Subcutaneous adipose tissue (tissue), 4 donors: ENCODE measurements around the gene KRT37. TPM values are rescaled to one million over a fixed set of nuclear protein-coding genes. Genes with fewer than 3 reads are reported as not detected.
"Not testable (repeated sequence)": the region's sequence is repeated elsewhere in the genome, so short reads cannot be mapped to it uniquely, and the experiment has no call there.

ENCODE experiments used
- small RNA-seq: library from RNA; depleted of rRNA; stranded (forward); fragments of <200 nt; gene quantifications from one replicate; pipeline ENCODE3, GENCODE V24; 2016
- total RNA-seq, 4 donors: library from RNA; depleted of rRNA; stranded (reverse); fragments of >200 nt; gene quantifications; one replicate each; pipeline ENCODE4 v1.1.0, GENCODE V29; 2016
- TF ChIP-seq, protein P1 (sequence below): fragments of 450-650 bp; IDR thresholded peaks from one replicate; pipeline ENCODE4 v1.5.1; 2016; ENCODE audit warnings: low read depth, mild to moderate bottlenecking, control low read depth, antibody characterized with exemption, moderate library complexity

KRT37 gene
- total RNA-seq, 4 donors from 2014 or later: not detected

DNA sequence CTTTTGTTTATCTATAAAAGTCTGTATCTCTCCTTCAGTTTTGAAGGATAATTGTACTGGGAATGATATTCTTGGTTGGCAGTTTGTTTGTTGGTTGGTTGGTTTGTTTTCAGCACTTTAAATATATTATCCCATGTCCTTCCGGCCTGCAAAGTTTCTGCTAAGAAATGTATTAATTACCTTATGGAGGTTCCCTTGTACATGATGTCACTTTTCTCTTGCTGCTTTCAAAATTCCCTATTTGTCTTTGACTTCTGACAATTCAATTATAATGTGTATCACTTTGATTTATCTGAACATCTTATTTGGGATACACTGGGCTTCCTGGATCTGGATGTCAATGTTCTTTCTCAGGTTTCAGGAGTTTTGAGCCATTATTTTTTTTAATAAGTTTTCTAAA lies 38.2 kb downstream of the KRT37 start:
- TF ChIP-seq, protein P1, sequence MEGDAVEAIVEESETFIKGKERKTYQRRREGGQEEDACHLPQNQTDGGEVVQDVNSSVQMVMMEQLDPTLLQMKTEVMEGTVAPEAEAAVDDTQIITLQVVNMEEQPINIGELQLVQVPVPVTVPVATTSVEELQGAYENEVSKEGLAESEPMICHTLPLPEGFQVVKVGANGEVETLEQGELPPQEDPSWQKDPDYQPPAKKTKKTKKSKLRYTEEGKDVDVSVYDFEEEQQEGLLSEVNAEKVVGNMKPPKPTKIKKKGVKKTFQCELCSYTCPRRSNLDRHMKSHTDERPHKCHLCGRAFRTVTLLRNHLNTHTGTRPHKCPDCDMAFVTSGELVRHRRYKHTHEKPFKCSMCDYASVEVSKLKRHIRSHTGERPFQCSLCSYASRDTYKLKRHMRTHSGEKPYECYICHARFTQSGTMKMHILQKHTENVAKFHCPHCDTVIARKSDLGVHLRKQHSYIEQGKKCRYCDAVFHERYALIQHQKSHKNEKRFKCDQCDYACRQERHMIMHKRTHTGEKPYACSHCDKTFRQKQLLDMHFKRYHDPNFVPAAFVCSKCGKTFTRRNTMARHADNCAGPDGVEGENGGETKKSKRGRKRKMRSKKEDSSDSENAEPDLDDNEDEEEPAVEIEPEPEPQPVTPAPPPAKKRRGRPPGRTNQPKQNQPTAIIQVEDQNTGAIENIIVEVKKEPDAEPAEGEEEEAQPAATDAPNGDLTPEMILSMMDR: no peak

DNA sequence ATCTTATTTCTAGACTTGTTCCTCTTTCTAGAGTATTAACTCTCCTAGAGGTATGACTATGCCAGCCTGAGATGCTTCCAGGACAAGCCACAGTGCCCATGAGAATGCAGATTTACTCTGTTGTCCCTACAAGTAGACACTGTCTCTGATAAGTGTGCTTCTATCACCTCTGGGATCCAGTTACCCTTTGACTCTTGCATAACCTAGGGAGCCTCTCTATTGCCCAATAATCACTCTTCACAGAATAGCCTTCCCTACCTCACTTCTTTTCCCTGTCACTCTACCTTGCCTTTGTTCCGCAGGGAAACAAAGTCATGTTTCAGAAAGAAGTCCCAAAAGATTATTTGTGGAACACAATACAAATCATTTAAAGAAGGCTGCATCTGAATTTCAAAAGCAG lies 40.7 kb downstream of the KRT37 start:
- TF ChIP-seq, protein P1: no peak

DNA sequence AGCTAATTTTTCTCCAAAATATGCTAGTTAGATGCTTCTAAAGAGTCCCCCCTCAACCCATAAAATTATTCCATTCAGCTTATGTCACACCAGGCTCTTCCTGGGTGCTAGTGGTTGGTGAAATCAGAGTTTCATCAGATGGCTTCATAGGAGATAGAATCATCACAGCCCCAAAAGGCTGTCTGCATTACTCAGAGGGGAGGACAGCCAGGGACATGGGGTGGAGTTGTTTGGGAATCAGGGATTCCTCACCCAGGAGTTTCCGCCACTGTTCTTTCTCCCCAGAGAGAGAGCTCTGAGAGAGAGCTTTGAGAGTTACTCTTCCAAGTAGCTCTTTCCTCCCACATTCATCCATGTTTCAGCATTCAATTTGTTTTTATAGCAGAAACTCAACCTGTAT lies 42.0 kb downstream of the KRT37 start:
- TF ChIP-seq, protein P1: no peak

DNA sequence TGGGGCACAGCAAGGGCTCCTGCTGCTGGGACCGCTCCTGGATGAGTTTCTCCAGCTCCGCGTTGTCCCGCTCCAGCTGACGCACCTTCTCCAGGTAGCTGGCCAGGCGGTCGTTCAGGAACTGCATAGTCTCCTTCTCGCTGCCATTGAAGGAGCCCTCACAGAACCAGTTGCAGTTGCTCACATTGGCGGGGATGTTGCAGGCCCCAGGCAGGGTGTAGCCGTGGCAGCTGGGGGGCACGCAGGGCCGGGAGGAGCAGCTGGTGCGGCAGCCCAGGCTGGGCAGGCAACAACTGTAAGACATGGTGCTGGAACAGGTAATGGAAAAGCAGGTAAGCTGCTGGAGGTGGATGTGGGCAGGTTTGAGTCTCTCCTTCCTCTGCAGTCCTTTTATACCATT lies 42.4 kb downstream of the KRT37 start, which contains the start of gene KRT34:
Gene KRT34, minus strand, starts transcription at position 364 of the 400 bp plus-strand sequence. Its CDS starts 60 bp downstream, at position 304.
- TF ChIP-seq, protein P1: not testable (repeated sequence)

DNA sequence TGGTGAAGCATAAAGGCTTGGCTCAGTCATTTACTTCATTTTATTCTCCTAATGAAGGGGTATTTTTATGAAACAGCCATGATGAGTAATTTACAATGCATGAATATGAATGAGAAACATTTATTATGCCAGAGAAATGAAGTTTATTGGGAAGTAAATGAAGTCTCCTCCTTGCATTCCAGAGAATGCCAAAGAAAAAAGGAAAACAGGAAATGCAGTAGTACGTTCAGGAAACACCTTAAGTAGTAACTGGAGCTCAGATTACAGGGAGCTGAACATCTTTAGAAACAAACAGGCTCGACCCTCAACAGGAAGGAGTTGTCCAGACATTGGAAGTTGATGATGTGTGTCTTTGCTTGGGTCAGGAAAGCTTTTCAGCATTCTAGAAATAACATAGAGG lies 46.8 kb downstream of the KRT37 start:
- TF ChIP-seq, protein P1: no peak

Small RNA genes within 50 kb of the gene (small RNA-seq; reads per million reads assigned to genes)
- not detected for gene RNU2-32P

Other genes with a start within 250 kb of the KRT37 start
- not detected for gene KRTAP4-2, start 246.4 kb downstream of the KRT37 start, total RNA-seq
- not detected for gene KRTAP4-1, start 239.7 kb downstream of the KRT37 start, total RNA-seq
- gene KRTAP9-1, start 234.7 kb downstream of the KRT37 start, total RNA-seq: not detected
- gene KRTAP9-2, start 197.9 kb downstream of the KRT37 start, total RNA-seq: not detected
- not detected for gene KRTAP9-3, start 192.1 kb downstream of the KRT37 start, total RNA-seq
- gene KRTAP9-8, start 186.6 kb downstream of the KRT37 start, total RNA-seq: not detected
- not detected for gene KRTAP9-4, start 174.9 kb downstream of the KRT37 start, total RNA-seq
- gene KRTAP9-9, start 169.2 kb downstream of the KRT37 start, total RNA-seq: not detected
- gene KRTAP9-6, start 159.2 kb downstream of the KRT37 start, total RNA-seq: not detected
- gene KRTAP9-7, start 148.9 kb downstream of the KRT37 start, total RNA-seq: not detected
- not detected for gene KRTAP29-1, start 121.7 kb downstream of the KRT37 start, total RNA-seq
- gene KRTAP16-1, start 115.3 kb downstream of the KRT37 start, total RNA-seq: not detected
- gene KRTAP17-1, start 108.9 kb downstream of the KRT37 start, total RNA-seq: not detected
- not detected for gene KRT33A, start 73.8 kb downstream of the KRT37 start, total RNA-seq
- gene KRT33B, start 54.8 kb downstream of the KRT37 start, total RNA-seq: not detected
- not detected for gene KRT34, start 42.3 kb downstream of the KRT37 start, total RNA-seq
- not detected for gene KRT31, start 27.0 kb downstream of the KRT37 start, total RNA-seq
- gene KRT38, start 16.4 kb upstream of the KRT37 start, total RNA-seq: not detected
- gene KRT32, start 42.8 kb upstream of the KRT37 start, total RNA-seq: not detected
- gene KRT35, start 56.6 kb upstream of the KRT37 start, total RNA-seq: not detected
- not detected for gene KRT36, start 65.3 kb upstream of the KRT37 start, total RNA-seq
- not detected for gene KRT13, start 81.0 kb upstream of the KRT37 start, total RNA-seq
- gene KRT15, start 94.3 kb upstream of the KRT37 start, total RNA-seq: not detected
- gene KRT19, start 103.7 kb upstream of the KRT37 start, total RNA-seq: 1 to 10 TPM in 3 of 4 donors, not detected in 1; 1.7 to 9.6 (median 2.2) TPM
- not detected for gene KRT9, start 147.5 kb upstream of the KRT37 start, total RNA-seq
- 1 to 10 TPM in 2 of 4 donors, not detected in 2; 2.0 to 2.1 TPM for gene KRT14, start 162.3 kb upstream of the KRT37 start, total RNA-seq
- 10 to 100 TPM in 2 of 4 donors, 1 to 10 TPM in 1, not detected in 1; 7.5 to 42.0 (median 30.4) TPM for gene KRT16, start 188.2 kb upstream of the KRT37 start, total RNA-seq
- gene KRT17, start 200.0 kb upstream of the KRT37 start, total RNA-seq: not detected